BLaER1 (cell line): ENCODE data around the gene VDAC2.

ENCODE experiments used
- H3K27ac ChIP-seq: shearing (Covaris generic); formaldehyde crosslinking; 2 replicates; pipeline ENCODE4 v1.8.1; 2022
- H3K27me3 ChIP-seq: shearing (Covaris generic); formaldehyde crosslinking; 2 replicates; pipeline ENCODE4 v1.8.1; 2022
- H3K36me3 ChIP-seq: shearing (Covaris generic); formaldehyde crosslinking; 2 replicates; pipeline ENCODE4 v1.8.1; 2022
- H3K4me1 ChIP-seq: shearing (Covaris generic); formaldehyde crosslinking; 2 replicates; pipeline ENCODE4 v1.8.1; 2022
- H3K4me2 ChIP-seq: shearing (Covaris generic); formaldehyde crosslinking; 2 replicates; pipeline ENCODE4 v1.8.1; 2022
- H3K4me3 ChIP-seq: shearing (Covaris generic); formaldehyde crosslinking; 2 replicates; pipeline ENCODE4 v1.8.1; 2022
- H3K9ac ChIP-seq: shearing (Covaris generic); formaldehyde crosslinking; 2 replicates; pipeline ENCODE4 v1.8.1; 2022
- H3K9me3 ChIP-seq: shearing (Covaris generic); formaldehyde crosslinking; 2 replicates; pipeline ENCODE4 v1.8.1; 2022
- H4K20me1 ChIP-seq: shearing (Covaris generic); formaldehyde crosslinking; 2 replicates; pipeline ENCODE4 v1.8.1; 2022
- Cebpa-rat ChIP-seq: shearing (Covaris generic); IDR thresholded peaks from 2 replicates; pipeline ENCODE4 v1.8.1; 2022

The VDAC2 gene

GRCh38 chr10:75228278-75228677 is 17.7 kb downstream of the VDAC2 start:
- Histone ChIP-seq H3K36me3 (peaks cover 98% of the 10 kb centered on the region), H3K4me2 (no peak overlapping the region), H4K20me1 (peaks cover 98% of the 10 kb centered on the region), H3K27me3 (no peaks in the 10 kb centered on the region), H3K4me1 (peaks cover 6% of the 10 kb centered on the region), H3K9me3 (no peaks in the 10 kb centered on the region), H3K27ac (no peak overlapping the region), H3K4me3 (no peak overlapping the region), H3K9ac (no peak overlapping the region)
- TF ChIP-seq Cebpa-rat = no peak

- Histone ChIP-seq H3K4me3 (no peak overlapping the region), H3K27ac (no peak overlapping the region), H3K4me1 (peaks cover 11% of the 10 kb centered on the region)
Measured at GRCh38 chr10:75228834-75229233, 18.2 kb downstream of the VDAC2 start.

GRCh38 chr10:75229971-75230370 is 19.4 kb downstream of the VDAC2 start:
- H4K20me1 ChIP-seq = peaks cover 87% of the 10 kb centered on the region
- no peak for TF ChIP-seq Cebpa-rat
- no peak overlapping the region for H3K4me3 ChIP-seq
- no peak overlapping the region for H3K27ac ChIP-seq
- H3K9ac ChIP-seq = no peak overlapping the region
- peaks cover 83% of the 10 kb centered on the region for H3K36me3 ChIP-seq
- H3K4me2 ChIP-seq = no peak overlapping the region
- H3K4me1 ChIP-seq = peaks cover 19% of the 10 kb centered on the region
- H3K9me3 ChIP-seq = no peaks in the 10 kb centered on the region
- no peaks in the 10 kb centered on the region for H3K27me3 ChIP-seq

More at GRCh38 chr10:75228834-75229233, 18.2 kb downstream of the VDAC2 start:
- no peaks in the 10 kb centered on the region for H3K27me3 ChIP-seq
- no peak overlapping the region for H3K4me2 ChIP-seq
- no peaks in the 10 kb centered on the region for H3K9me3 ChIP-seq
- TF ChIP-seq Cebpa-rat = no peak
- H4K20me1 ChIP-seq = peaks cover 98% of the 10 kb centered on the region
- peaks cover 95% of the 10 kb centered on the region for H3K36me3 ChIP-seq
- no peak overlapping the region for H3K9ac ChIP-seq

- no peak overlapping the region for H3K27ac ChIP-seq
- no peak overlapping the region for H3K4me2 ChIP-seq
- no peak overlapping the region for H3K4me3 ChIP-seq
- no peaks in the 10 kb centered on the region for H3K9me3 ChIP-seq
- TF ChIP-seq Cebpa-rat = no peak
- H3K27me3 ChIP-seq = no peaks in the 10 kb centered on the region
- H3K9ac ChIP-seq = no peak overlapping the region
- peaks cover 77% of the 10 kb centered on the region for H3K36me3 ChIP-seq
- peaks cover 22% of the 10 kb centered on the region for H3K4me1 ChIP-seq
- peaks cover 81% of the 10 kb centered on the region for H4K20me1 ChIP-seq
Measured at GRCh38 chr10:75230600-75231038, 20.0 kb downstream of the VDAC2 start.

GRCh38 chr10:75231672-75232581 is 21.3 kb downstream of the VDAC2 start:
- no peak for TF ChIP-seq Cebpa-rat
- Histone ChIP-seq H3K4me1 (peaks cover 30% of the 10 kb centered on the region), H3K27ac (no peak overlapping the region), H3K4me2 (no peak overlapping the region), H3K4me3 (no peak overlapping the region), H4K20me1 (peaks cover 68% of the 10 kb centered on the region), H3K9me3 (no peaks in the 10 kb centered on the region), H3K9ac (no peak overlapping the region), H3K27me3 (no peaks in the 10 kb centered on the region), H3K36me3 (peaks cover 64% of the 10 kb centered on the region)

- H3K9me3 ChIP-seq = no peaks in the 10 kb centered on the region
- H3K4me1 ChIP-seq = peaks cover 30% of the 10 kb centered on the region
- no peaks in the 10 kb centered on the region for H3K27me3 ChIP-seq
- peak overlapping the region; percentile 82 for H3K4me3 ChIP-seq
- peaks cover 48% of the 10 kb centered on the region for H3K36me3 ChIP-seq
- peak overlapping the region; percentile 100 for H3K4me2 ChIP-seq
- H4K20me1 ChIP-seq = peaks cover 52% of the 10 kb centered on the region
- peak overlapping the region; percentile 68 for H3K27ac ChIP-seq
- peak overlapping the region; percentile 72; the same call in 1 of the 2 replicates for H3K9ac ChIP-seq
- TF ChIP-seq Cebpa-rat = no peak
Measured at GRCh38 chr10:75233444-75234016, 22.9 kb downstream of the VDAC2 start.

GRCh38 chr10:75234017-75234682 is 23.6 kb downstream of the VDAC2 start:
- Histone ChIP-seq H3K9ac (peak overlapping the region; percentile 82), H3K4me3 (peak overlapping the region; percentile 82), H3K4me2 (peak overlapping the region; percentile 100), H4K20me1 (peaks cover 46% of the 10 kb centered on the region), H3K27ac (peak overlapping the region; percentile 76), H3K4me1 (peaks cover 30% of the 10 kb centered on the region), H3K9me3 (no peaks in the 10 kb centered on the region), H3K27me3 (no peaks in the 10 kb centered on the region), H3K36me3 (peaks cover 42% of the 10 kb centered on the region)
- no peak for TF ChIP-seq Cebpa-rat

- peak overlapping the region; percentile 82 for H3K4me3 ChIP-seq
- H3K9ac ChIP-seq = peak overlapping the region; percentile 82
- TF ChIP-seq Cebpa-rat = no peak
- H4K20me1 ChIP-seq = peaks cover 39% of the 10 kb centered on the region
- H3K27ac ChIP-seq = peak overlapping the region; percentile 76
- peaks cover 30% of the 10 kb centered on the region for H3K4me1 ChIP-seq
- peaks cover 35% of the 10 kb centered on the region for H3K36me3 ChIP-seq
- no peaks in the 10 kb centered on the region for H3K9me3 ChIP-seq
- peak overlapping the region; percentile 100 for H3K4me2 ChIP-seq
- no peaks in the 10 kb centered on the region for H3K27me3 ChIP-seq
Measured at GRCh38 chr10:75234683-75235374, 24.2 kb downstream of the VDAC2 start.

- Histone ChIP-seq H3K36me3 (peaks cover 29% of the 10 kb centered on the region), H3K27me3 (no peaks in the 10 kb centered on the region), H4K20me1 (peaks cover 31% of the 10 kb centered on the region), H3K4me2 (peak within 1 kb of the TSS; percentile 100), H3K4me1 (peaks cover 31% of the 10 kb centered on the region), H3K4me3 (peak within 1 kb of the TSS; percentile 82), H3K9ac (peak within 1 kb of the TSS; percentile 82), H3K27ac (peak within 1 kb of the TSS; percentile 76), H3K9me3 (no peaks in the 10 kb centered on the region)
- no peak for TF ChIP-seq Cebpa-rat
Measured at GRCh38 chr10:75235375-75236177, 25.0 kb downstream of the VDAC2 start, which contains the start of gene COMTD1. Gene COMTD1, minus strand, starts transcription at chr10:75235957. Its CDS starts 29 bp downstream, at chr10:75235928.
